Stimulated activated CD8-positive, alpha-beta memory T cell treated with anti-CD3 and anti-CD28 coated beads, Interleukin-15, amount 100 ng/mL, for 24 hours (primary cell): ENCODE measurements around the gene EEF1A1.
"Not testable (repeated sequence)": the region's sequence is repeated elsewhere in the genome, so short reads cannot be mapped to it uniquely, and the experiment has no call there.

ENCODE experiments used
- DNase-seq: peaks from one replicate; pipeline ENCODE4 v3.0.0-alpha.2; 2020; ENCODE audit warnings: low read depth

The EEF1A1 gene

DNA sequence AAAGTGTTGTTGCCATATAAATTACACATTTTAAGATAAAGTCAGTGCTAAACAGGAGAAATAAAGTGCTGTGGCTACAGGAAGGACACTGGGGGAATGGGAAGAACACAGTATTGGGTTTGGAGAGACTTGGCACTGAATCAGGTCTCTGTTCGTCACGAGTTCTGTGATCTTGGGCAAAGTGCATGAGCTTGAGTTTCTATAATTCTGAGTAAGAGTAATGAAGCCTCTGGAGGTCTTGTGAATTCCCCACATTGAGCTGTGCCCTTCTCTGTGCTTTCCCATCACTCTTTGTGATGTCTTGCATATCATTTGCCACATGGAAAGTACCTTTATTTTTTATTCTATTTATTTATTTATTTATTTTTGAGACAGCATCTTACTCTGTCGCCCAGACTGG is 16.8 kb upstream of the EEF1A1 start:
- DNase-seq, result no peak

DNA sequence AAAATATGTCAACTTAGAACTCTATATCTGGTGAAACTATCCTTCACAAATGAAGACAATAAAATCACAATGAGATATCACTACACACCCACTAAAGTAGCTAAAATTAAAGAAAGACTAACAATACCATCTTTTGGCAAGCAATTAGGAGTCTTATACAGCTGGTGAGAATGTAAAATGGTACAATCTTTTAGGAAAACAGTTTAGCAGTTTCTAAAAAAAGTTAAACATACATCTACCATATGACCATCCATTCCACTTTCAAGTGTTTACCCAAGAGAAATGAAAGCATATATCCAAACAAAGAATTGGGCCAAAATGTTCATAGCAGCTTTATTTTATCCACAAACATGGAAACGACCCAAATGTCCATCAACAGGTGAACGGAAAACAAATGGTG is 13.8 kb upstream of the EEF1A1 start:
- DNase-seq, result no peak

DNA sequence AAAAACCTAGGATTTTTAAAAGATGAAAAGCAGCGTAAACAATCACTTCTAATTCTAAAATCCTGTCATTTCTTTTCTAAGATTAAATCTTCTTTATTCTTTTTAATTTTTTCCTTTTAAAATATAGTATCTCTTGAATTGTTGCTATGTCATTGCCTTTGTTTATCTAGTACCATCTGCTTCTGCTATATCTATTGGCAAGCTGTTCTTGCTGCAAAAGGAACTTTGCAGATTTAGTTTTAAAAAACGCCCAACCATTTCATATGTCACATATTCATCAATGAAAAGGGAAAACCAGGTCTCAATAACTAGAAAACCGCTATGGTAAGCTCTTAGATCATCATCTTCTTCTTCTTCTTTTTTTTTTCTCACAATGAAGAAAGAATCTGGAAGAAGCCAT is 11.5 kb upstream of the EEF1A1 start:
- no peak for DNase-seq

DNA sequence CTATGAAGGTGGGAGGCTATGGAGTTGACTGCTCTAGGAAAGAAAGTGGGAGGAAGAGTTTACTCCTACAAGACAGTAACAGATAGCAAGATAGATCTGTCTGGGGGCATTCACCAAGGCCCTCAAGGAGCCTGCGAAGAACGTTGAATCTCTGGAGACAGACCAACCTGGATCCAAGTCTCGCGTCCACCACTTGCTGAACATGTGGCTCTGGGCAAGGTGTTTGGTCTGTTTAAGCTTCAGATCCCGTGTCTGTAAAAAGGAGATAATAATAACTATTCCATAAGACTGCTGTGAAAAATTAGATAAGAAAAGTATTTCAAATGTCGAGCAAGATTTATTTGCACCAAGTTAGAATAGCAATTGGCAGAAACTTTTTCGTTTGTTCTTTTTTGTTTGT is 8.1 kb upstream of the EEF1A1 start:
- DNase-seq, result no peak

DNA sequence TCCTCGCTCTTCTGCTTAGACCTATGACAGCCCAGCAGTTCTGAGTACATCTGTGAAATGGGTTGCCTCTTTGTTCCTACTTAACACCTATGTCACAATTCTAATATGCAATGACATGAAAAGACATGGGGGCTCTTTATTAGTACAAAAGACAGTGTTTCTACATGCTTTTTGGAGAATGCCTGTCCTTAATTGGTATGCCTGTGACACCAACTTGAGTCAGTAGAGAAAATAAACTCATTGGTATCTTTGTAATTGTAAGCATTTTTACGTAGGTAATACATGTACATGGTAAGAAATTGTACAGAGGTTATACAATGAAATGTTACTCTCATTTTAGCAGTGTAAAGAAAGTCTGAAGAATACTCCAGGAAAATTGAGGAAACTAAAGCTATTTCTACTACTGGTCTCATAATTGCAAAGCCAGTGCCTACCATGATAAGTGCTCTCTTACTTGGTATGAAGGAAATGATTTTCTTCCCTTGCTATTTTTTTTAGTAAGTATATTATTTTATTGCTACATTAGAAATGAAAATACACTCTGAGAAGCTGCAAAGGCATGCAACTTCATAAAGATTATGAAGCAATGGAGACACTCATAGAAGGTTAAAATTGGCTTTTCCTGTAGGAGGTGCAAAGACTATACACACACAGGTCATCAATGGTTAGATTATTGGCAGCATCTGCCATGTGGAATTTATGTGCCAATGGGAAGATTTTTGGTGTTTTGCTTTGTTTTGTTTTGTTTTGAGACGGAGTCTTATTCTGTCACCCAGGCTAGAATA is 4.9 kb upstream of the EEF1A1 start:
- DNase-seq, result no peak

DNA sequence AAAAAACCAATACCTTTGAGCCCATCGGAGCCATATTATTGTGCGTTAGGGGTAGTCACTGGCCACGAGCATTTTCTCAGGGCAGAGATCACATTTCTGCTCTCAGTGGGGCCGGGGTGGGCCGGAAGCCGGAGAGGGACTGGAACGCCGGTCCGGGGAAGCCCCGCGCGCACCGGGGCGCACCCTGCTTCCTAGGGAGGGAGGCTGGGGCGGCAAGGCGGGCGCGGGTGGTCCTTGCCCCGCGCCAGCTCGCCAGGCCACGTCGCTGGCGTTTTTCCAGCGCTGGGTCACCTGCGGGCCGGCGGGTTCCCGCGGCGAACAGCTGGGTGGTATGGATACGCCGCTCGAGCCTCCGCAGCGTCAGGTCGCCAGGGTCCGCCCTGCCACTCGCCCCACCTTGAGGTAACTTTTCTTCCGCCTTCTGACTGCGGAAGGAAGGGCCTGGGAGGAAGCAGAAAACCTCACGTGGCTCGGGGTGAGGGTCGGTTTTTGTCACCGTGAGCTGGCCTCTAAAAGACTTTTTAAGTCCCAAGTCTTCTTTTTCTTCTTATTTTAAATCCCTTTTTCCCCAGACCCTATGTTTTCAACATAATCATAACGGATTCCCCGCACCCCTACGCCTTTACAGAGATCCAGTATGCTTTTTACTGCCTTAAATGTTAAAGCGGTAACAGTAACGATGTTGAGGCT is 2.7 kb upstream of the EEF1A1 start:
- DNase-seq, result peak; percentile 50

DNA sequence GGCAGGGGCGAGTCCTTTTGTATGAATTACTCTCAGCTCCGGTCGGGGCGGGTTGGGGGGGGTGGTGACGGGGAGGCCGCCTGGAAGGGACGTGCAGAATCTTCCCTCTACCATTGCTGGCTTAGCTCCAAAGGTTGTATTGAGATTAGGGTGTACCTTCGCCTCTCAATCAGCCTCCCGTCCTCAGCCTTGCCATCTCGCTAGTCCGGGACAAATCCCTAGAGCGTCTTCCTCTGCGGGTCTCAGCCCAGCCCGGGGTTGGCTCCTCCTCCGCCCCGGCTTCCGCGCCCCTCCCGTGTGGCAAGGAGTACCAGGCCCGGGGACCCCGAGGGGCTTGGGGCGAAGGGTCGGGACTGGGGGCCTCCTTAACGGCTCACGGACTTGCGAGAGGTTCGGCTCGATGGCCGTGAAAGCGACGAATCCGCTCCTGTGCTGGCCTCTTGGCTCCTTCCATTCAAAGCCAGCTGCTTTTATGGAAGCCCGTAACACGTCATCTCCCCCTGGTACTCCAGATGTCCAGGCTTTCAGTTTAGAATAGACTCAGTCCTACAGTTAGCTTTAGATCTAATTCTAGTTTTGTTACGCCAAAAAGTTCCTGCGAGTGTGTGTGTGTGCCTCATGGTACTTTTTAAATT is 636 bp upstream of the EEF1A1 start:
- DNase-seq, result peak; percentile 54

DNA sequence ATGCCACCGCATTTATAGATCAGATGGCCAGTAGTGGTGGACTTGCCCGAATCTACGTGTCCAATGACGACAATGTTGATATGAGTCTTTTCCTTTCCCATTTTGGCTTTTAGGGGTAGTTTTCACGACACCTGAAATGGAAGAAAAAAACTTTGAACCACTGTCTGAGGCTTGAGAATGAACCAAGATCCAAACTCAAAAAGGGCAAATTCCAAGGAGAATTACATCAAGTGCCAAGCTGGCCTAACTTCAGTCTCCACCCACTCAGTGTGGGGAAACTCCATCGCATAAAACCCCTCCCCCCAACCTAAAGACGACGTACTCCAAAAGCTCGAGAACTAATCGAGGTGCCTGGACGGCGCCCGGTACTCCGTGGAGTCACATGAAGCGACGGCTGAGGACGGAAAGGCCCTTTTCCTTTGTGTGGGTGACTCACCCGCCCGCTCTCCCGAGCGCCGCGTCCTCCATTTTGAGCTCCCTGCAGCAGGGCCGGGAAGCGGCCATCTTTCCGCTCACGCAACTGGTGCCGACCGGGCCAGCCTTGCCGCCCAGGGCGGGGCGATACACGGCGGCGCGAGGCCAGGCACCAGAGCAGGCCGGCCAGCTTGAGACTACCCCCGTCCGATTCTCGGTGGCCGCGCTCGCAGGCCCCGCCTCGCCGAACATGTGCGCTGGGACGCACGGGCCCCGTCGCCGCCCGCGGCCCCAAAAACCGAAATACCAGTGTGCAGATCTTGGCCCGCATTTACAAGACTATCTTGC is 725 bp downstream of the EEF1A1 start:
- DNase-seq, result peak; percentile 68

DNA sequence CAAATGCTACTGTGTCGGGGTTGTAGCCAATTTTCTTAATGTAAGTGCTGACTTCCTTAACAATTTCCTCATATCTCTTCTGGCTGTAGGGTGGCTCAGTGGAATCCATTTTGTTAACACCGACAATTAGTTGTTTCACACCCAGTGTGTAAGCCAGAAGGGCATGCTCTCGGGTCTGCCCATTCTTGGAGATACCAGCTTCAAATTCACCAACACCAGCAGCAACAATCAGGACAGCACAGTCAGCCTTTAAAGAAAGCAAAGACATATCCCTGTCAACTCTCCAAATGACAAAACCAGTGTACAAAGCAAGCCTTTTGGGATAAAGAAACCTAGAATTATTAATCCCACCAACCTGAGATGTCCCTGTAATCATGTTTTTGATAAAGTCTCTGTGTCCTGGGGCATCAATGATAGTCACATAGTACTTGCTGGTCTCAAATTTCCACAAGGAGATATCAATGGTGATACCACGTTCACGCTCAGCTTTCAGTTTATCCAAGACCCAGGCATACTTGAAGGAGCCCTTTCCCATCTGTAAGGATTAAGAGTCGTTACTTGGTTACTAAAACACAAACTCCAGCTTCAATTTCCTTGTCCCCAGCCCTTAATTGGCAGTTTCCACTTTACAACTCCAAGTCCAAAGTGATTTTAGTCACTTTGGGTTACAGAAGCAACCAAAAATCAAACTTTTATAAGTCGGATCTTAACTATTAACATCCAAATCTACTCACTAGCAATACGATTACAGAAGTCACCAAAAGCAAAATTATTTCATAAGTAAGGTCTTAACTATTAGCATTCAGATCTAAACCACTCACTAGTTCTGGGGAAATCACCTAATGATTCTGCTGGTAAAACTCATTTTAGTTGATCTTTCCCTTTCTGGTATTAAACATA is 1.6 kb downstream of the EEF1A1 start:
- DNase-seq, result not testable (repeated sequence)

DNA sequence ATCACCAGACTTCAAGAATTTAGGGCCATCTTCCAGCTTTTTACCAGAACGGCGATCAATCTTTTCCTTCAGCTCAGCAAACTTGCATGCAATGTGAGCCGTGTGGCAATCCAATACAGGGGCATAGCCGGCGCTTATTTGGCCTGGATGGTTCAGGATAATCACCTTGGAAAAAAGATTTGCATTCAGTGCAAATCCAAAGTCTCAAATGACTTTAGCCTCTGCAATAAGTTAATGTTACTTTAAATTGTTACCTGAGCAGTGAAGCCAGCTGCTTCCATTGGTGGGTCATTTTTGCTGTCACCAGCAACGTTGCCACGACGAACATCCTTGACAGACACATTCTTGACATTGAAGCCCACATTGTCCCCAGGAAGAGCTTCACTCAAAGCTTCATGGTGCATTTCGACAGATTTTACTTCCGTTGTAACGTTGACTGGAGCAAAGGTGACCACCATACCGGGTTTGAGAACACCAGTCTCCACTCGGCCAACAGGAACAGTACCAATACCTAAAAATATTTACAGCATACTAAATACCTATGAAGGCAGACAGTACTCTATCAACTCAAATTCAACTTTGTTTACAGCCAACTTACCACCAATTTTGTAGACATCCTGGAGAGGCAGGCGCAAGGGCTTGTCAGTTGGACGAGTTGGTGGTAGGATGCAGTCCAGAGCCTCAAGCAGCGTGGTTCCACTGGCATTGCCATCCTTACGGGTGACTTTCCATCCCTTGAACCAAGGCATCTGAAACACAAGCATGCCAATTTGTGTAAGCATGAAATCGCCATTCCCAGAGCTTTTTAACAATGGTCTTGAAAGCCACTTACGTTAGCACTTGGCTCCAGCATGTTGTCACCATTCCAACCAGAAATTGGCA is 2.5 kb downstream of the EEF1A1 start:
- DNase-seq, result not testable (repeated sequence)

DNA sequence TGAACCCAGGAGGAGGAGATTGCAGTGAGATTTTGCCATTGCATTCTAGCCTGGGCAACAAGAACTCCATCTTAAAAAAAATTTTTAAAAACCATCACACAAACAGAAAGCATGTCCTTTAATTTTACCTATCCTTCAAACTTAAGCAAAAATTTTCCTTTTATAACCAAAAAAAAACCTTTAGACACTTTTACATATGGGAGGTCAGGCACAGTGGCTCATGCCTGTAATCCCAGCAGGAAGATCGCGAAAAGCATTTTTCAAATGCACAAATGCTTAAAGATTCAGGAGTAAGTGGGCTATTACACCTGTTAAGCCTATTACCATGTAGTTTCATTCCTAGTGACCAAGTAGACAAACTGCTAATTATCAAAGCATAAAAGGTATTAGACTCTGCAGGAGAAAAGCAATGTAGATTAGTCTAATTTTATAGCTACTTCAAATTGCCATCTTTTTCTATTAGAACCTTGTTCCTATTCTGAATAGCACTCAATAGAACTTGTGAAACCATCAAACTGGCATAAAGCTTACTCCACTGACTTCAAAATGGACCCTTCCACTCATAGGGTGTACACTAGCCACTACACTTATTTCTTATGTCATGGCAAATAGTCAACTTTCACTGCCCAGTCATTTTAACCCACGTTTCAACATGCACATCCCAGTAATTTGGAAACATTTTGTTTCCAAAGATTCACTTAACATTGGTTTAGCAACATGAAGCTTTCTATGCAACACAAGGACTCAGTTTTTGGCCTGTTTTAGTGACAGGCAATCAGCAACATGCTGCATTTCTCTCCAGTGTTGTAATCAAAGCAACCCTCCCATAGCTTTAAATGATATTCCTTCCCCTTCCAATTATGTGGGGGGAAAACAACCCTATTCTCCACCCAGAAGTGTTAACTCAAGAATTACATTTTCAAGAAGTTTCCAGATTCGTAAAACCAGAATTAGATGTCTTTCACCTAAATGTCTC is 4.0 kb downstream of the EEF1A1 start:
- DNase-seq, result no peak

DNA sequence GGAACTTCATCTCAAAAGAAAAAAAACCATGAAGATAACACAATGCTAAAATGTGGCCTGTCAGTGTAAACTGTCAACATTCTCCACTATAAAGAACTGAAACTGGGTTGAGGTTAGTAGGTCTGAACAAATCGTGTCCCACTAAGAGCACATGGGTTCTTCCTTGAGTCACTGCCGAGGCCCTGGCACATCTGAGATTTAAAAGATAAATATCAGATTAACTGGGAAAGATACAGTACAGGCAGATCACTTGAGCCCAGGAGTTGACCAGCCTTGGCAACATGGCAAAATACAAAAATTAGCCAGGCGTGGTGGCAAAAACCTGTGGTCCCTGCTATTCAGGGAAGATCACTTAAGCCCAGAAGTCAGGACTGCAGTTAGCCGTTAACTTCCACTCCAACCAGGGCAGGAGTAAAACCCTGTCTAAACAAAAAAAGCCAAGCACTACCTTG is 5.6 kb downstream of the EEF1A1 start:
- no peak for DNase-seq

DNA sequence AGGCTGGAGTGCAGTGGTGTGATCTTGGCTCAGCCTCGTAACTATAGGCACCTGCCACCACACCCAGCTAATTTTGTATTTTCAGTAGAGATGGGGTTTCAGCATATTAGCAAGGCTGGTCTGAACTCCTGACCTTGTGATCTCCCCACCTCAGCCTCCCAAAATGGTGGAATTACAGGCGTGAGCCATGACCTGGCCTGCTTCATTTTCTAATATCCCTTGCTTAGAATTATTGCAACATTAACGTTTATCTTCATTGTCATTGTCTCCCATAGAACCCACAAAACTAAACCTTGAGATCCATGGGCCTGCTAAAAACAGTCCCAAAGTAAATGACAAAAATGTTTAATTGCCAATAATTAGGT is 6.1 kb downstream of the EEF1A1 start:
- no peak for DNase-seq

DNA sequence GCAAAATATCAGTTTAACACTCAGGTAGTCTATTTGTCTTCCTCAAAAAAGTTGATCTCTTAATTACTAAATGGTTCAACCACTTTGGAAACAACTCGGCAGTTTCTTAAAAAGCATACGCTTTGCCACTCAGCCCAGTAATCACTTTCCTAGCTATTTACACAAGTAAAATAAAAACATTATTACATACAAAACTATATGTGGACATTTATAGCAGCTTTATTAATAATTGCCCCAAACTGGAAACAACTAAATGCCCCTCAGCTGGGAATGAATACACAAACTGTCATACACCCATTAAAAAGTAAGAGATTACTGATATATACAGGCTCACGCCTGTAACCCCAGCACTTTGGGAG is 7.4 kb downstream of the EEF1A1 start:
- no peak for DNase-seq

DNA sequence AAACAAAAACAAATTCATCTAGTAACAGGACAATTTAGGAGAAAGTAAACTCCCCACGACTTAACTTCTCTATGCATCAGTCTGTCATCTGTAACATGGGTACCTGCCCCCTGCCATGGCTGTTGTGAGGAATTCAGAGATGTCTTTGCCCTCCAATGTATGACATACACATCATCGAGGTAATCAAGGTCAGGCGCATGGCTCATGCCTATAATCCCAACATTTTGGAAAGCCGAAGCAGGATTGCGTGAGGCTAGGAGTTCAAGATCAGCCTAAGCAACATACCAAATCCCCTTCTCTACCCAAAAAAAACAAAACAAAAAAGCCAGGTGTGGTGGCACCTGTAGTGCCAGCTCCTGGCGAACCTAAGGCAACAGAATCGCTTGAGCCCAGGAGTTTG is 9.0 kb downstream of the EEF1A1 start:
- DNase-seq, result no peak

DNA sequence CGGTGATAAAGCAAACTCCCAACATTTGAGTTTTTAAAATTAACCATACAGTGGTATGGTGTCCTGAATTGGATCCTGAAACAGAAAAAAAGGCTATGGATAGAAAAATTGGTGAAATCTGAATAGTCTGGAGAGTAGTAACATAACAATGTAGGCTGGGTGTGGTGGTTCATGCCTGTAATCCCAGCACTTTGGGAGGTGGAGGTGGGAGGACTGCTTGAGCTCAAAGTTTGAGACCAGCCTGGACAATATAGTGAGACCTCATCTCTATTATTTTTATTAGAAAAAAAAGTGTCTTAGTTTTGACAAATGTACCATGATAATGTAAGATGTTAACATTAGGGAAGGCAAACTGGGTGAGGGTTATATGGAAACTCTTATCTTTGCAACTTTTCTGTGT is 11.0 kb downstream of the EEF1A1 start:
- no peak for DNase-seq

DNA sequence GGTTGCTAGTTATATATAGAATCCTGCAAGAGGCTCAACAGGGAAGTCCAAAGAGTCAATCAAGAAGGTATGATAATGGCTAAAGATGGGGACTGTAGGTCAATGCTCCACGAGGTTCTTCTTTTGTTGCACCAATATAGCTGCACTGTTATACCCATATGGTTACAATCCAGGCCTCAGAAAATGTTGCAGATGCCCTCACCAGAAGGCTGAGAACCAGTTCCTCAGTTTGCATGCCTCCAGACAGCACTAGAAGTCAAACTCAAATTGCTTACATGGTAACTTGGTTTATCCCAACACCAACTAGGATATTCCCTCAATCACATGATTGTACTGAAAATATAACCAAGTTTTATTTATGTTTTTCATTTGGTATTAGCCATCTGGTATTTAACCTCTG is 12.1 kb downstream of the EEF1A1 start:
- no peak for DNase-seq

DNA sequence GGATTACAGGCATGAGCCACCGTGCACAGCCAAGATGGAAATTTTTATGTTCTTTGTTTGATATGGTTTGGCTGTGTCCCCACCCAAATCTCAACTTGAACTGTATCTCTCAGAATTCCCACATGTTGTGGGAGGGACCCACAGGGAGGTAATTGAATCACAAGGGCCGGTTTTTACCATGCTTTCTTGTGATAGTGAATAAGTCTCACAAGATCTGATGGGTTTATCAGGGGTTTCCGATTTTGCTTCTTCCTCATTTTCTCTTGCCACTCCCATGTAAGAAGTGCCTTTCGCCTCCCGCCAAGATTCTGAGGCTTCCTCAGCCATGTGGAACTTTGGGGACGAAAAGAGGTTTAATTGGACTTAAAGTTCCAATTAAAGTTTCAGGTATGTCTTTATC is 14.6 kb downstream of the EEF1A1 start:
- no peak for DNase-seq

DNA sequence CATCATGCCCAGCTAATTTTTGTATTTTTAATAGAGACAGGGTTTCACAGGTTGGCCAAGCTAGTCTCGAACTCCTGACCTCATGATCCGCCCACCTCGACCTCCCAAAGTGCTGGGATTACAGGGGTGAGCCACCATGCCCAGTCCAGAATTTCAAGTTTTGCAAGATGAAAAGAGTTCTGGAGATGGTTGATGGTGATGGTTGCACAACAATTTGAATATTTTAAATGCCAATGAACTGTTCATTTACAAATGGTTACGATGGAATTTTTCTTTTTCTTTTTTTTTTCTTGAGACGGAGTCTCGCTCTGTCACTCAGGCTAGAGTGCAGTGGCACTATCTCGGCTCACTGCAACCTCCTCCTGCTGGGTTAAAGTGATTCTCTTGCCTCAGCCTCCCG is 15.1 kb downstream of the EEF1A1 start:
- DNase-seq, result not testable (repeated sequence)
